ENCODE results near the gene SEC16A.

Gene SEC16A

DNA sequence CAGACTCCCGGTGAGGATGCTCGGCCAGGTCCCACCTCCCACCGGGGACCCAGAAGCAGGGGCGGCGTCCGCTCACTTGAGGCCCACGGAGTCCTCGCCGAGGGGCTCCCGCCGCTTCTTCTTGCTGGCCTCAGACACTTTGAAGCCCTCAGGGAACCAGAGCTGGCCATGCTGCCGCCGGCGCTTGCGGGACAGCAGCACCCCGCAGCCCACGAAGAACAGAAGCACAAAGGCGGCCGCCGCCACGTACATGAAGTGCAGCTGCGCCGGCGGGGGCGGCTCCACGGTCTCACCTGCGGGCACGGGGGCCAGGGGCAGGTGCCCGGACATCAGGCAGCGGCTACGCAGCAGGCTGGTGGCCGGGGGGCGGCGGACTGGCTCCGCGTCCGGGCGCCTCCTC is 19.4 kb upstream of the SEC16A start:
- DNase-seq (ENCODE audit: low spot score) = no peak

DNA sequence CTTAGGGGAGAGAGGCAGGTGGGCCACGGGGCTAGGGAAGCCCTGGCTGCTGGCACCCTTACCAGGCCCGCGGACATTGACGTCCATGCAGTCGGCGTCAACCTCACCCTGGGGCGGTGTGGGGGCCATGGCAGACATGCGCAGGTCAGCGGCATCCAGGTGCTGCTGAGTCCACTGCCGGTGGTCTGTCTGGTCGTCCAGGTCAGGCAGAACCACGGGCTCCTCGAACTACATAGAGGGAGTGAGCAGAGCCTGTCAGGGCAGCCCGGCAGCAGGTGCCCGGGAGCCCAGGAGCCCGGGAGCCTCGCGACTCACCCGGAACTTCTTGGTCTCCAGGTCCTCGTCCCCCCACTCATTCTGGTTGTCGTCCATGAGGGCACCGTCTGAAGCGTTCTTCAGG is 18.8 kb upstream of the SEC16A start:
- DNase-seq (ENCODE audit: low spot score) = no peak

DNA sequence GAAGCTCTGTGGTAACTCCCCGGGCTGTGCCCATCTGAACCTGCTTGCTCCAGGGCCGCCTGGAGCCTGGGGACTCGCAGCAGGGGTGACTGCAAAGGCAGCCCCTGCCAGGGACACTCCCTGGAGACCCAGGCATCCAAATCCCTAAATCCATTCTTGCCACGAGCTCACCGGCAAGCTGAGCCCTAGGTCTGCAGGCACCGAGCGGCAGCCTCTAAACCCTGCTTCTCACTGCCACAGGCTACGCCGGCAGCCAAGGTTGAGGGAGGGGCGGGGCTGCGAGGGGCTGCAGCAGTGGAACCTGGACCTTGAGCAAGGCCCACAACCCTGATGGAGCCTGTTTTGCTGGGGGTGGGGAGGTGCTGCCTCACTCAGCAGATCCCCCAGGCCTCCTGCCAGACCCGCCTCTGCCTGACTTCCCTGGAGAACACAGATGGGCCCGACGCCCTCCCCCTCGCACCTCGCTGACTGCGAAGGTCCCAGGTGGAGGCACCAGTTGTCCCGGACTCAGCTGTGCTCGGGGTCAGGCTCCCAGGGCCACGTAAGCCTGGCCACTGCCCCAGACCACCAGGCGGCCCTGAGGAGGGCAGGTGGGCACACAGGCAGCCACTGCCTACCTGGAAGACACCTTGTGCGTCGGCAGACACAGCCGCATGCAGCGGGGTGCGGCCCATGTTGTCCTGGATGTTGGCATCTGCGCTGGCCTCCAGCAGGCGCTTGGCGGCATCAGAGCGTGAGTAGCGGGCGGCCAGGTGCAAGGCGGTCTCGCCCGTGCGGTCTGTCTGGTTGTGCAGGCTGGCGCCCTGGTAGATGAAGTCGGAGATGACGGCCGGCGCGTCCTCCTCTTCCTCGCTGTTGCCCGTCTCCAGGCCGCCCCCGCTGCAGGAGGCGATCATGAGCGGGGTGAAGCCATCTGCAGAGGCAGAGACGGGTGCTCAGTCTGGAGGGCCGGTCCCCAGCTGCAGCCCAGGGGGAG is 17.4 kb upstream of the SEC16A start:
- DNase-seq (ENCODE audit: low spot score) = no peak

- DNase-seq (ENCODE audit: low spot score) = no peak
Observed at GRCh38 chr9:136499071-136499934, 16.5 kb upstream of the SEC16A start.

DNA sequence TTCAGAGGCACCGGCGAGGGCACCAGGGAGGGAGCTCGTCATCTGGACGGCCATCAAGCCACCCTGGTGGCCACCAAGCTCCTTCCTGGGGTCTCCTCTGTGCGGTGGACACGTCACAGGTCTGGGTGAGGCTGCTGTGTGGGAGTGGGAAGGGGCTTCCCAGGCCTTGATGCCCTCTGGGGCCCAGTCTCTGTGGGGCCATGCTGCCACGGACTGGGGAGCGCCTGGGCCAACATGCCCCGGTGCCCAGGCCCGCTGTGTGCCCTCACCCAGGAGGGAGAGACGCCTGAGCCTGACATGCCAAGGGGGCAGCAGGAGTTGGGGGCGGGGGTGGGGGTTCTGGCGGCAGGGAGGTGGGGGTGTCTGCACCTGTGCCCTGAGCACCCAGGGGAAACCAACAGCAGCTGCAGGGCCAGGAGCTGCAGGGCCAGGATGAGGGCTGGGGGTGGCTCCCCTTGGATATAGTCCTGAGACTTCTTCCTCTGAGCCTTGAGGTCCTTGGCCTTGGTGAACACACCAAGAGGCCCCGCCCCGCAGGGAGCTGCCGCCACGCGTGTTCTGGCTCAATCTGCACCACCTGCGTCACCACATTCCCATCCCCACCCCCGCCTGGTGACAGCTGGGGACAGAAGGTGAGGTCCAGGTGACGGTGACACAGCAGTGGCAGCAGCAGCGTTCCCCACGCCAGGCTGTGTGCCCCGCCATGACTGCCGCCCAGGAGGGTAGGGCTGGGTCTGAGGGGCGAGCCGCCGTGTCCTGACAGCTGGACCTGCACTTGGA is 15.3 kb upstream of the SEC16A start:
- no peak for DNase-seq (ENCODE audit: low spot score)

DNA sequence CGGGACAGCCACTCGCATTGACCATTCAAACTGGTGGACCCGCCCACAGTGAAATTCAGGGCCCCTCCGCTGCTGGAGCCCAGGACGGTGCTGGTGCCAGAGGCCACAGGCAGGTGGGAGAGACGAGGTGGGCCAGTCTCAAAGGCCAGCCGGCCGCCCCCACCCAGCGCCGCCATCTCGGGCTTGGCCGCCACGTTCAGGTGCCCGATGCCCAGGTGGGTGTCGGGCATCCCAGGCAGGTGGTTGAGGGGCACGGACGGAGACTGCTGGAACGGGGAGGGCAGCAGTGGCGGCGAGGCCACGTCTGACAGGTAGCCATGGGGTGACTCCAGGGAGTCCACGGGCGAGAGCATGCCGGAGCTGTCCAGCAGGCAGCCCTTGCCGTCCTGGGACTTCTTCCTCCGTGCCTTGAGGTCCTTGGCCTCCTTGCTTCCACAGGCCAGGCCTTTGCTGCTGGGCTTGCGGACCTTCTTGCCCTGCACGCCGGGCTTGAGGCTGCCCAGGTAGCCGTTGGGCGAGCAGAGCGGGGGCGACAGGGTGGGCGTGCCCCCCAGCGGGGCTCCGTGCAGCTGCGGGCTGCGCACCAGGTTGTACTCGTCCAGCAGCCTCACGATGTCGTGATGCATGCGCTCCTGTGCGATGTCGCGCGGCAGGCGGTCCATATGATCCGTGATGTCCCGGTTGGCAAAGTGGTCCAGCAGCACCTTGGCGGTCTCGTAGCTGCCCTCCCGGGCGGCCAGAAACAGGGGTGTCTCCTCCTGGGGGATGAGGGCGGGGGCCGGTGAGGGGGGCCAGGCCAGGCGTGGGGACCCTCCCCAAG is 14.2 kb upstream of the SEC16A start:
- no peak for DNase-seq (ENCODE audit: low spot score)

- no peak for DNase-seq (ENCODE audit: low spot score)
Observed at GRCh38 chr9:136496181-136496580, 13.3 kb upstream of the SEC16A start.

- DNase-seq (ENCODE audit: low spot score) = no peak
Observed at GRCh38 chr9:136495238-136495800, 12.5 kb upstream of the SEC16A start.

GRCh38 chr9:136494531-136495215 is 11.8 kb upstream of the SEC16A start:
- no peak for DNase-seq (ENCODE audit: low spot score)

GRCh38 chr9:136494012-136494411 is 11.2 kb upstream of the SEC16A start:
- DNase-seq (ENCODE audit: low spot score) = no peak

DNA sequence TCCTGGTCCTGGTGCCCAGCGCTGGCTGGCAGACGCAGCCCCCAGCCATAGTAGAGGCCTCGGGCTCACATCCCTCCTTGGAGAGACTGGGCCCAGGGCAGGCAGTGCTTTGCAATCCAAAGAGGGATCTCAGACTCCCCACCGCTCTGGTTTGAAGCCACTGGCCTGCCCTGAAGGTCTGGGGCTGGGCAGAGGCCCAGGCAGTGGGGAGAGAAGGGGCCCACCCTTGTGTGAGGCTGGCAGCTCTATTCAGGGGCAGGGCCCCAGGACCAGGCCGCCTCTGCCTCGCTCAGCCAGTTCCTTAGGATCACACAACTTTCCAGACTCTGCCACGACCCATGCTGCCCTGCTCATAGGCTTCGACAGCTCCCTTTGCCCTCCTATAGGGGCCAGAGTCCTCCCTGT is 10.7 kb upstream of the SEC16A start:
- no peak for DNase-seq (ENCODE audit: low spot score)

GRCh38 chr9:136492978-136493522 is 10.2 kb upstream of the SEC16A start:
- no peak for DNase-seq (ENCODE audit: low spot score)

DNA sequence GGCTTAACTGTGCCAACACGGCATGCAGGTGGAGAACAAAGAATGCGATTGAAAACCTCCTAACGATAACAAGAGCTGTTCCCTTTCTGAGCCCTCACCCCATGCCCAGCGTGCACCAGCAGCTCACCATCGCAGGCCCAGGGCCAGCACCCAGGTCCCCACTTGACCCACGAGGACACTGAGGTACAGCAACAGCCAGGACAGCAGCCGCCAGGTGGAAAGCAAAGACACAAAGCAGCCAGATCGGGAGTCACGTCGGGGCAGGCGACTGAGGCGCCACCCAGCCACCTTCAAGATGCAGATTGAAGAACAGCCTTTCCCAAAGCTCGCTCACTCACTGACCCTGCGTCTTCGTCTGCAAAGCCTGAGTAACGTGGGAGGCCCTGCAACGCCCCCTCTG is 6.9 kb upstream of the SEC16A start:
- DNase-seq (ENCODE audit: low spot score) = no peak

- DNase-seq (ENCODE audit: low spot score) = no peak
Observed at GRCh38 chr9:136488247-136489214, 5.7 kb upstream of the SEC16A start.

DNA sequence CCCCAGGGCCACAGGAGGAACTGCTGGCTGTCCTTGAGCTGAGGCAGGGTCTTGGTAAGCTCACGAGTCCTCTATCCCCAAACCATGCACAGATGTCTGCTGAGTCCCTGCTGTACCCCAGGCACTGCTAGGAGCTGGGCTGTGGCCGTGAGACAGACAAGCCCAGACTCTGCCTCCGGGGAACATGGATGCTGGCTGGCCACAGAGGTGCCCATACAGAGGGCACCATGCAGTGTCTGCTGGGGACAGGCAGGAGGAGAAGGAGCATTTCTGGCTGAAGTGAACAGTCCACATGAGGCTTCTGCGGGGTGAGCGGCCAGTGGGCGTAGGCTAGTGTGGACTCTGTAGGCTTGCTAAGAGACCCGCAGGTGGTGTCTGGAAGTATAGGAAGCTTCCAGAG is 4.8 kb upstream of the SEC16A start:
- DNase-seq (ENCODE audit: low spot score) = no peak

GRCh38 chr9:136486823-136487620 is 4.2 kb upstream of the SEC16A start:
- DNase-seq (ENCODE audit: low spot score) = no peak

GRCh38 chr9:136486131-136486530 is 3.3 kb upstream of the SEC16A start:
- DNase-seq (ENCODE audit: low spot score) = no peak

Data from left forelimb (tissue), 1 donor.